ENCODE results near the gene MME. TPM values are rescaled to one million over a fixed set of nuclear protein-coding genes. Genes with fewer than 3 reads are reported as not detected.

Gene MME
- total and polyA plus RNA-seq, 2 of the 4 experiments (the other 2 are of a cell fraction), result 11.7 to 22.8 TPM

GRCh38 chr3:155219106-155219505 lies 139.0 kb downstream of the MME start:
- H3K9ac ChIP-seq (ENCODE audit: low read depth, low read length), result no peak overlapping the region
- no peak overlapping the region for H3K4me3 ChIP-seq (ENCODE audit: insufficient read depth, low read depth, low read length)
- TF ChIP-seq RAD21 (IDR thresholded peaks at IDR 0.05; ENCODE audit: low read length) (no peak), MXI1 (IDR thresholded peaks at IDR 0.05; ENCODE audit: borderline replicate concordance, low read depth, low read length) (no peak), CHD1 (IDR thresholded peaks at IDR 0.05; ENCODE audit: low read depth, low read length) (no peak), MAFK (IDR thresholded peaks at IDR 0.05; ENCODE audit: low read depth, low read length) (no peak), RCOR1 (IDR thresholded peaks at IDR 0.05; ENCODE audit: insufficient replicate concordance, low read length) (no peak), CEBPB (IDR thresholded peaks at IDR 0.05; ENCODE audit: low read depth, low read length) (no peak), NFE2L2 (IDR thresholded peaks at IDR 0.05; ENCODE audit: low read depth, low read length) (no peak), USF2 (IDR thresholded peaks at IDR 0.05; ENCODE audit: low read depth, low read length) (no peak), BHLHE40 (IDR thresholded peaks at IDR 0.05; ENCODE audit: low read depth, low read length) (no peak), RFX5 (IDR thresholded peaks at IDR 0.05; ENCODE audit: low read depth, low read length) (no peak), ELK1 (IDR thresholded peaks at IDR 0.05; ENCODE audit: borderline replicate concordance, low read depth, low read length) (no peak), FOS (IDR thresholded peaks at IDR 0.05; ENCODE audit: low read depth, low read length) (no peak)
- TF ChIP-seq, protein P1, sequence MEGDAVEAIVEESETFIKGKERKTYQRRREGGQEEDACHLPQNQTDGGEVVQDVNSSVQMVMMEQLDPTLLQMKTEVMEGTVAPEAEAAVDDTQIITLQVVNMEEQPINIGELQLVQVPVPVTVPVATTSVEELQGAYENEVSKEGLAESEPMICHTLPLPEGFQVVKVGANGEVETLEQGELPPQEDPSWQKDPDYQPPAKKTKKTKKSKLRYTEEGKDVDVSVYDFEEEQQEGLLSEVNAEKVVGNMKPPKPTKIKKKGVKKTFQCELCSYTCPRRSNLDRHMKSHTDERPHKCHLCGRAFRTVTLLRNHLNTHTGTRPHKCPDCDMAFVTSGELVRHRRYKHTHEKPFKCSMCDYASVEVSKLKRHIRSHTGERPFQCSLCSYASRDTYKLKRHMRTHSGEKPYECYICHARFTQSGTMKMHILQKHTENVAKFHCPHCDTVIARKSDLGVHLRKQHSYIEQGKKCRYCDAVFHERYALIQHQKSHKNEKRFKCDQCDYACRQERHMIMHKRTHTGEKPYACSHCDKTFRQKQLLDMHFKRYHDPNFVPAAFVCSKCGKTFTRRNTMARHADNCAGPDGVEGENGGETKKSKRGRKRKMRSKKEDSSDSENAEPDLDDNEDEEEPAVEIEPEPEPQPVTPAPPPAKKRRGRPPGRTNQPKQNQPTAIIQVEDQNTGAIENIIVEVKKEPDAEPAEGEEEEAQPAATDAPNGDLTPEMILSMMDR (conservative IDR thresholded peaks at IDR 0.05; ENCODE audit: low read depth, low read length), result no peak
- BruUV-seq (replicated peaks), result no TSS peak
- no peak overlapping the region for H3K23ac ChIP-seq (ENCODE audit: low read depth, low read length)
- H2AK5ac ChIP-seq (ENCODE audit: low read depth, low read length), result no peak overlapping the region
- DNase-seq (no peak), ATAC-seq (ENCODE audit: low read depth) (no peak)
- H3K79me1 ChIP-seq (ENCODE audit: low read depth in 1 of 2, low read length in 2 of 2), result no peaks in the 10 kb centered on the region
- no peak overlapping the region for H3K4me2 ChIP-seq (ENCODE audit: low read depth, low read length)
- H3K36me3 ChIP-seq (ENCODE audit: control insufficient read depth, insufficient read depth, low read length), result no peaks in the 10 kb centered on the region
- H3K27me3 ChIP-seq (ENCODE audit: control insufficient read depth, insufficient read depth, low read length), result no peaks in the 10 kb centered on the region
- POLR2A ChIA-PET (ENCODE audit: unreplicated experiment), result no interaction called here
- H3K18ac ChIP-seq (ENCODE audit: low read depth, low read length), result no peak overlapping the region
- no peak overlapping the region for H3K56ac ChIP-seq (ENCODE audit: extremely low read depth, insufficient read depth, low read length)
- no peak overlapping the region for H4K91ac ChIP-seq (ENCODE audit: insufficient read depth, low read depth, low read length)
- dilution Hi-C loops (cut with HindIII; ENCODE audit: low sequenced_read_pairs, unreplicated experiment) (no loop called here), in situ Hi-C loops (cut with MboI; ENCODE audit: low sequenced_read_pairs) (no loop called here), intact Hi-C loops (cut with micrococcal nuclease) (no loop called here)
- H4K5ac ChIP-seq (ENCODE audit: low read depth, low read length), result no peak overlapping the region
- H2BK5ac ChIP-seq (ENCODE audit: low read depth, low read length, poor library complexity, severe bottlenecking), result no peak overlapping the region
- no peak overlapping the region for H3K4ac ChIP-seq (ENCODE audit: low read depth, low read length)
- no peak overlapping the region for H4K8ac ChIP-seq (ENCODE audit: low read depth in 2 of 2, low read length in 2 of 2)
- WGBS, 2 experiments (ENCODE audit: extremely low coverage in 2 of 2, insufficient read length in 1 of 2), result no CpG with 5 or more reads among the region's 1 CpG
- no peak overlapping the region for H3K14ac ChIP-seq (replicated peaks; ENCODE audit: low read depth, low read length)
- no peak overlapping the region for H2BK20ac ChIP-seq (ENCODE audit: low read depth, low read length)
- no peak overlapping the region for H2AFZ ChIP-seq (replicated peaks; ENCODE audit: low read length, poor library complexity)
- no peaks in the 10 kb centered on the region for H4K20me1 ChIP-seq (ENCODE audit: insufficient read depth, low read length)
- H3K4me1 ChIP-seq (ENCODE audit: control insufficient read depth, insufficient read depth, low read length), result no peaks in the 10 kb centered on the region
- no peak overlapping the region for H2BK15ac ChIP-seq (ENCODE audit: low read depth, low read length)
- H2AK9ac ChIP-seq (replicated peaks; ENCODE audit: low read depth, low read length, poor library complexity), result no peak overlapping the region
- no peaks in the 10 kb centered on the region for H3K9me3 ChIP-seq (ENCODE audit: control insufficient read depth, insufficient read depth, low read length)
- CTCF ChIA-PET, result no interaction called here
- no peak overlapping the region for H3K27ac ChIP-seq (ENCODE audit: insufficient read depth, low read length)
- H2BK120ac ChIP-seq (ENCODE audit: low read depth, low read length), result no peak overlapping the region
- no peaks in the 10 kb centered on the region for H3K9me1 ChIP-seq (ENCODE audit: insufficient read depth, low read length)
